Heart left ventricle (tissue), 13 donors: Measurements from ENCODE around the gene HOXB8.

Experiments
- POLR2A ChIP-seq, 2 donors: fragments of 450-650 bp; IDR thresholded peaks; one replicate each; pipeline ENCODE4 v1.6.1; 2017; ENCODE audit warnings: antibody characterized with exemption in 2 of 2, mild to moderate bottlenecking in 2 of 2, moderate library complexity in 2 of 2
- TF ChIP-seq, protein P1 (sequence below), 12 donors: fragments of 200-600 bp; sonication (generic) in 4 of 12; IDR thresholded peaks; one replicate each; pipeline versions ENCODE4 v1.5.0 to v1.8.0; 2018 to 2022; ENCODE audit warnings: antibody characterized with exemption in 12 of 12, mild to moderate bottlenecking in 5 of 12
- donor health status: ischemic (EF 13 %, LVEDD 7.1; RV severe dilation, severe dysfunction).
- donor health status: DM: no; HTN: yes; CAD: no.
- donor health status: DM: no; HTN: no; CAD: no.
- donor health status: ischemic (EF 25% LVEDD 6.9; RV normal size, moderate dysfunction).
- donor health status: ischemic (EF 25% LVEDD 5.7; RV mildly dilated, moderate dysfunction).
- donor health status: ischemic (EF 35%, LVEDD 5.7; RV mildly dilated, moderate dysfunction).
- donor health status: nonischemic (EF 11% LVEDD 7.7; RV severe dilation, severe dysfunction).
- donor health status: DM: yes; HTN: yes; CAD: no.
- donor health status: PGD.
- donor health status: ischemic (EF 29% LVEDD 5.4; RV normal size, mild dysfunction).
- donor health status: nonischemic (EF 23%, LVEDD 6.1; RV moderate dilation, normal function).

DNA sequence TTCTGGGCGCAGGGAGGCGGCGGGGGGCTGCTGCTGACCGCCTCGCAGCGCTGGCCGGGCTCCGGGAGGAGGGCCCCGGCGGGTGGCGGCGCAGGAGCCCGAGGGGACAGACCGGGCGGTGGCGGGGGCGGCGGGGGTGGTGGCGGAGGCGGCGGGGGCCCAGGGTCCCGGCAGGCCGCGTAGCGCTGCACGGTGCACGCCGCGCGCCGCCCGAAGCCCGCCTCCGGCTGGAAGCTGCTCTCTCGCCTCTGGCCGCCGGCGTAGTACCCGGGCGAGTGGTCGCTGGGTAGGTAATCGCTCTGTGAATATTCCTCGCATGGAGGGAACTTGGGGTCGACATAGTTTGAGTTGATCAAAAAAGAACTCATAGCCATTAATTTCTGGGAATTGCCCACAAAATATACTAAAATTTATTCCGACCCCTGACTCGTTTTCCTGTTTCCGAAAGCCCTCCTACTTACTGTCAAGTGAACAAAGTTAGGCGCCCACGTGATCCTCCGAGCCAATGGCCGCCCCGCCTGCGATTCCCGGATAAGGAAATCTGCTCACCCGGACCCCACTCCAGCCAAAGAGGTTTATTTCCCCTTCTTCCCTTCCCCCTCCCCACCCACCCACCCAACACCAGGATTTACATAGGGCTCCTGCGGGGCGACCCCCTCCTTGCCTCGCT, 37.0 kb downstream of the HOXB8 start, which contains the start of gene HOXB4:
- TF ChIP-seq, protein P1, sequence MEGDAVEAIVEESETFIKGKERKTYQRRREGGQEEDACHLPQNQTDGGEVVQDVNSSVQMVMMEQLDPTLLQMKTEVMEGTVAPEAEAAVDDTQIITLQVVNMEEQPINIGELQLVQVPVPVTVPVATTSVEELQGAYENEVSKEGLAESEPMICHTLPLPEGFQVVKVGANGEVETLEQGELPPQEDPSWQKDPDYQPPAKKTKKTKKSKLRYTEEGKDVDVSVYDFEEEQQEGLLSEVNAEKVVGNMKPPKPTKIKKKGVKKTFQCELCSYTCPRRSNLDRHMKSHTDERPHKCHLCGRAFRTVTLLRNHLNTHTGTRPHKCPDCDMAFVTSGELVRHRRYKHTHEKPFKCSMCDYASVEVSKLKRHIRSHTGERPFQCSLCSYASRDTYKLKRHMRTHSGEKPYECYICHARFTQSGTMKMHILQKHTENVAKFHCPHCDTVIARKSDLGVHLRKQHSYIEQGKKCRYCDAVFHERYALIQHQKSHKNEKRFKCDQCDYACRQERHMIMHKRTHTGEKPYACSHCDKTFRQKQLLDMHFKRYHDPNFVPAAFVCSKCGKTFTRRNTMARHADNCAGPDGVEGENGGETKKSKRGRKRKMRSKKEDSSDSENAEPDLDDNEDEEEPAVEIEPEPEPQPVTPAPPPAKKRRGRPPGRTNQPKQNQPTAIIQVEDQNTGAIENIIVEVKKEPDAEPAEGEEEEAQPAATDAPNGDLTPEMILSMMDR (IDR thresholded peaks at IDR 0.05), result no peak
- TF ChIP-seq POLR2A (IDR thresholded peaks at IDR 0.05), result no peak
